Liver (tissue), 9 donors: Measurements from ENCODE around the gene COPS9. TPM values are rescaled to one million over a fixed set of nuclear protein-coding genes. Genes with fewer than 3 reads are reported as not detected.

Source experiments
- DNase-seq: peaks from one replicate; pipeline ENCODE4 v3.0.0-alpha.2; 2017; ENCODE audit warnings: low spot score
- H3K27ac ChIP-seq, 2 donors: one replicate each; pipeline ENCODE4 v1.7.0; 2013; ENCODE audit warnings: inconsistent platforms in 2 of 2, low read length in 2 of 2, control low read depth in 1 of 2, low read depth in 1 of 2, mild to moderate bottlenecking in 1 of 2
- H3K27me3 ChIP-seq, 4 donors: one replicate each; pipeline versions ENCODE4 v1.6.1 to v1.7.0; 2013; ENCODE audit warnings: low read length in 3 of 4, inconsistent platforms in 1 of 4, mild to moderate bottlenecking in 1 of 4, moderate library complexity in 1 of 4; ENCODE audit not compliant: control insufficient read depth in 4 of 4, insufficient read depth in 4 of 4
- H3K36me3 ChIP-seq, 4 donors: one replicate each; pipeline versions ENCODE4 v1.6.1 to v1.7.0; 2013; ENCODE audit warnings: low read length in 3 of 4, mild to moderate bottlenecking in 3 of 4, low read depth in 1 of 4, moderate library complexity in 1 of 4; ENCODE audit not compliant: control insufficient read depth in 4 of 4, insufficient read depth in 3 of 4
- H3K4me1 ChIP-seq, 4 donors: one replicate each; pipeline versions ENCODE4 v1.6.1 to v1.7.0; 2013; ENCODE audit warnings: low read length in 3 of 4, mild to moderate bottlenecking in 3 of 4, moderate library complexity in 1 of 4; ENCODE audit not compliant: control insufficient read depth in 4 of 4, insufficient read depth in 4 of 4
- H3K4me3 ChIP-seq, 3 donors: one replicate each; pipeline versions ENCODE4 v1.6.1 to v1.7.0; 2013; ENCODE audit warnings: low read length in 3 of 3, control low read depth in 1 of 3, low read depth in 1 of 3, mild to moderate bottlenecking in 1 of 3
- H3K9ac ChIP-seq, 2 donors: one replicate each; pipeline ENCODE4 v1.7.0; 2013; ENCODE audit warnings: low read length in 2 of 2, mild to moderate bottlenecking in 2 of 2, moderate library complexity in 2 of 2, control low read depth in 1 of 2, low read depth in 1 of 2
- H3K9me3 ChIP-seq, 4 donors: one replicate each; pipeline versions ENCODE4 v1.6.1 to v1.7.0; 2013; ENCODE audit warnings: low read length in 3 of 4; ENCODE audit not compliant: control insufficient read depth in 4 of 4
- ATF3 ChIP-seq: IDR thresholded peaks from 2 replicates; pipeline ENCODE4 v1.6.1; 2016; ENCODE audit warnings: antibody characterized with exemption
- EGR1 ChIP-seq, 2 donors: IDR thresholded peaks; 2 replicates each; pipeline ENCODE4 v1.6.1; 2016 to 2018; ENCODE audit warnings: antibody characterized with exemption in 2 of 2, low read depth in 2 of 2
- FOXA1 ChIP-seq: IDR thresholded peaks from 2 replicates; pipeline ENCODE4 v1.6.1; 2016; ENCODE audit warnings: antibody characterized with exemption
- FOXA2 ChIP-seq: IDR thresholded peaks from 2 replicates; pipeline ENCODE4 v1.6.1; 2016; ENCODE audit warnings: antibody characterized with exemption
- GABPA ChIP-seq, 2 donors: IDR thresholded peaks in 1 of 2; conservative IDR thresholded peaks in 1 of 2; 2 replicates each; pipeline ENCODE4 v1.6.1; 2016; ENCODE audit warnings: antibody characterized with exemption in 2 of 2, mild to moderate bottlenecking in 1 of 2, moderate library complexity in 1 of 2
- HNF4A ChIP-seq, 2 donors: conservative IDR thresholded peaks; 2 replicates each; pipeline ENCODE4 v1.6.1; 2016; ENCODE audit warnings: antibody characterized with exemption in 2 of 2, mild to moderate bottlenecking in 2 of 2
- HNF4G ChIP-seq: IDR thresholded peaks from 2 replicates; pipeline ENCODE4 v1.6.1; 2016; ENCODE audit warnings: antibody characterized with exemption
- JUND ChIP-seq, 2 donors: IDR thresholded peaks; 2 replicates each; pipeline ENCODE4 v1.6.1; 2016; ENCODE audit warnings: antibody characterized with exemption in 2 of 2
- NR2F2 ChIP-seq: IDR thresholded peaks from 2 replicates; pipeline ENCODE4 v1.6.1; 2016; ENCODE audit warnings: antibody characterized with exemption
- RAD21 ChIP-seq, 2 donors: IDR thresholded peaks; 2 replicates each; pipeline ENCODE4 v1.6.1; 2016; ENCODE audit warnings: antibody characterized with exemption in 2 of 2, mild to moderate bottlenecking in 2 of 2
- RXRA ChIP-seq, 2 donors: IDR thresholded peaks; 2 replicates each; pipeline ENCODE4 v1.6.1; 2017 to 2018; ENCODE audit warnings: antibody characterized with exemption in 2 of 2, mild to moderate bottlenecking in 1 of 2
- SP1 ChIP-seq: IDR thresholded peaks from 2 replicates; pipeline ENCODE4 v1.6.1; 2018; ENCODE audit warnings: antibody characterized with exemption, mild to moderate bottlenecking
- TAF1 ChIP-seq: conservative IDR thresholded peaks from 2 replicates; pipeline ENCODE4 v1.6.1; 2016; ENCODE audit warnings: antibody characterized with exemption, mild to moderate bottlenecking
- YY1 ChIP-seq: IDR thresholded peaks from 2 replicates; pipeline ENCODE4 v1.6.1; 2016; ENCODE audit warnings: antibody characterized with exemption, mild to moderate bottlenecking
- ZBTB33 ChIP-seq: IDR thresholded peaks from 2 replicates; pipeline ENCODE4 v1.6.1; 2016; ENCODE audit warnings: antibody characterized with exemption
- WGBS: extraction: QIAGEN DNeasy Blood & Tissue Kit; methylation state at CpG from one replicate; pipeline ENCODE4 v1.1.7; 2013; 5-methylcytosine and 5-hydroxymethylcytosine counted together
- polyA plus RNA-seq, 2 donors: library from polyadenylated mRNA; stranded (reverse) in 1 of 2; unstranded in 1 of 2; fragments of 200-250 nt in 1 of 2; fragments of >200 nt in 1 of 2; fragmentation: Nextera tagmentation in 1 of 2; extraction: Ambion mirVana in 1 of 2; gene quantifications; one replicate each; pipeline versions ENCODE4 v1.2.1 to v1.2.3, GENCODE V29; 2013 to 2015
- total RNA-seq, 2 donors: library from RNA; depleted of rRNA; stranded (reverse); fragments of >200 nt; gene quantifications; one replicate each; pipeline ENCODE4 v1.2.3, GENCODE V29; 2014
- TF ChIP-seq, protein P1 (sequence below): IDR thresholded peaks from 2 replicates; pipeline ENCODE4 v1.6.1; 2016; ENCODE audit warnings: antibody characterized with exemption
- TF ChIP-seq, protein P2 (sequence below): IDR thresholded peaks from 2 replicates; pipeline ENCODE4 v1.6.1; 2016; ENCODE audit warnings: antibody characterized with exemption, mild to moderate bottlenecking
- TF ChIP-seq, protein P3 (sequence below): fragments of 150-350 bp; IDR thresholded peaks from 2 replicates; pipeline ENCODE4 v1.5.1; 2017; ENCODE audit warnings: improper control_type of control experiment, low read depth, low read length; ENCODE audit not compliant: missing input control
- donor health status: healthy.
- donor health status: healthy.
- donor health status: healthy.
- donor health status: healthy.
- donor health status: healthy.

The COPS9 gene
- total and polyA plus RNA-seq, 4 donors, result 12.9 to 138 (median 79.6) TPM

DNA sequence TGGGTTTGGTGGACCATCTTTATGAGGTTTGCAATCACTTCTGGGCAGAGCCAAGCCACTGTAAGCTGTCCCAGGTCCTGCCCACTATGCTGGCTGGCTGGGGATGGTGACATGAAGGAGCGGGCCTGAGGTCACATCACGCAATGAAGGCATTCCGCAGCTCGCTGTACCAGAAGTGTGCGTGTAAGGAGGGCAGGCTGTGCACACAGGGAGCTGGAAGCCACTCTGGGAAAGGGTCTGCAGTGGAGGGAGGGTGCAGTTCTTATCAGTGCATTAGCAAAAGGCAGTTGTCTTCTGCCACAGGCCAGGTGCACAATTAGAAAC, 21.0 kb upstream of the COPS9 start:
- 86% methylated on average over 5 of the region's 5 CpGs for WGBS
- no peaks in the 10 kb centered on the region for H3K27me3 ChIP-seq
- no peaks in the 10 kb centered on the region for H3K4me1 ChIP-seq
- H3K9me3 ChIP-seq, result no peaks in the 10 kb centered on the region
- TF ChIP-seq RXRA (IDR thresholded peaks at IDR 0.05), result no peak
- TF ChIP-seq NR2F2, result no peak
- TF ChIP-seq ZBTB33, result no peak
- TF ChIP-seq TAF1, result no peak
- TF ChIP-seq HNF4G, result no peak
- no peak for TF ChIP-seq ATF3
- TF ChIP-seq FOXA2, result no peak
- no peak for TF ChIP-seq GABPA (IDR thresholded peaks at IDR 0.05 in 1 of 2, conservative IDR thresholded peaks at IDR 0.05 in 1 of 2)
- TF ChIP-seq, protein P1, sequence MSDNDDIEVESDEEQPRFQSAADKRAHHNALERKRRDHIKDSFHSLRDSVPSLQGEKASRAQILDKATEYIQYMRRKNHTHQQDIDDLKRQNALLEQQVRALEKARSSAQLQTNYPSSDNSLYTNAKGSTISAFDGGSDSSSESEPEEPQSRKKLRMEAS, result no peak
- no peak for TF ChIP-seq EGR1 (IDR thresholded peaks at IDR 0.05; ENCODE audit: low read depth in 2 of 2)
- no peak for TF ChIP-seq JUND (IDR thresholded peaks at IDR 0.05)
- TF ChIP-seq, protein P2, sequence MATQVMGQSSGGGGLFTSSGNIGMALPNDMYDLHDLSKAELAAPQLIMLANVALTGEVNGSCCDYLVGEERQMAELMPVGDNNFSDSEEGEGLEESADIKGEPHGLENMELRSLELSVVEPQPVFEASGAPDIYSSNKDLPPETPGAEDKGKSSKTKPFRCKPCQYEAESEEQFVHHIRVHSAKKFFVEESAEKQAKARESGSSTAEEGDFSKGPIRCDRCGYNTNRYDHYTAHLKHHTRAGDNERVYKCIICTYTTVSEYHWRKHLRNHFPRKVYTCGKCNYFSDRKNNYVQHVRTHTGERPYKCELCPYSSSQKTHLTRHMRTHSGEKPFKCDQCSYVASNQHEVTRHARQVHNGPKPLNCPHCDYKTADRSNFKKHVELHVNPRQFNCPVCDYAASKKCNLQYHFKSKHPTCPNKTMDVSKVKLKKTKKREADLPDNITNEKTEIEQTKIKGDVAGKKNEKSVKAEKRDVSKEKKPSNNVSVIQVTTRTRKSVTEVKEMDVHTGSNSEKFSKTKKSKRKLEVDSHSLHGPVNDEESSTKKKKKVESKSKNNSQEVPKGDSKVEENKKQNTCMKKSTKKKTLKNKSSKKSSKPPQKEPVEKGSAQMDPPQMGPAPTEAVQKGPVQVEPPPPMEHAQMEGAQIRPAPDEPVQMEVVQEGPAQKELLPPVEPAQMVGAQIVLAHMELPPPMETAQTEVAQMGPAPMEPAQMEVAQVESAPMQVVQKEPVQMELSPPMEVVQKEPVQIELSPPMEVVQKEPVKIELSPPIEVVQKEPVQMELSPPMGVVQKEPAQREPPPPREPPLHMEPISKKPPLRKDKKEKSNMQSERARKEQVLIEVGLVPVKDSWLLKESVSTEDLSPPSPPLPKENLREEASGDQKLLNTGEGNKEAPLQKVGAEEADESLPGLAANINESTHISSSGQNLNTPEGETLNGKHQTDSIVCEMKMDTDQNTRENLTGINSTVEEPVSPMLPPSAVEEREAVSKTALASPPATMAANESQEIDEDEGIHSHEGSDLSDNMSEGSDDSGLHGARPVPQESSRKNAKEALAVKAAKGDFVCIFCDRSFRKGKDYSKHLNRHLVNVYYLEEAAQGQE, result no peak
- TF ChIP-seq FOXA1, result no peak
- TF ChIP-seq YY1, result no peak
- no peak for TF ChIP-seq HNF4A (conservative IDR thresholded peaks at IDR 0.05)
- TF ChIP-seq SP1, result no peak
- TF ChIP-seq, protein P3, sequence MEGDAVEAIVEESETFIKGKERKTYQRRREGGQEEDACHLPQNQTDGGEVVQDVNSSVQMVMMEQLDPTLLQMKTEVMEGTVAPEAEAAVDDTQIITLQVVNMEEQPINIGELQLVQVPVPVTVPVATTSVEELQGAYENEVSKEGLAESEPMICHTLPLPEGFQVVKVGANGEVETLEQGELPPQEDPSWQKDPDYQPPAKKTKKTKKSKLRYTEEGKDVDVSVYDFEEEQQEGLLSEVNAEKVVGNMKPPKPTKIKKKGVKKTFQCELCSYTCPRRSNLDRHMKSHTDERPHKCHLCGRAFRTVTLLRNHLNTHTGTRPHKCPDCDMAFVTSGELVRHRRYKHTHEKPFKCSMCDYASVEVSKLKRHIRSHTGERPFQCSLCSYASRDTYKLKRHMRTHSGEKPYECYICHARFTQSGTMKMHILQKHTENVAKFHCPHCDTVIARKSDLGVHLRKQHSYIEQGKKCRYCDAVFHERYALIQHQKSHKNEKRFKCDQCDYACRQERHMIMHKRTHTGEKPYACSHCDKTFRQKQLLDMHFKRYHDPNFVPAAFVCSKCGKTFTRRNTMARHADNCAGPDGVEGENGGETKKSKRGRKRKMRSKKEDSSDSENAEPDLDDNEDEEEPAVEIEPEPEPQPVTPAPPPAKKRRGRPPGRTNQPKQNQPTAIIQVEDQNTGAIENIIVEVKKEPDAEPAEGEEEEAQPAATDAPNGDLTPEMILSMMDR, result no peak
- no peak for TF ChIP-seq RAD21 (IDR thresholded peaks at IDR 0.05)
- H3K9ac ChIP-seq, result no peak overlapping the region
- DNase-seq, result no peak
- H3K27ac ChIP-seq, result no peak overlapping the region
- H3K4me3 ChIP-seq, result no peak overlapping the region
- H3K36me3 ChIP-seq, result no peaks in the 10 kb centered on the region
